ENCODE data around the gene ELAVL3.

The ELAVL3 gene

GRCh38 chr19:11450570-11451326 lies 30.1 kb downstream of the ELAVL3 start:
- ATAC-seq = no peak
- TF ChIP-seq ZNF8 (CRISPR knock-in tag; IDR thresholded peaks at IDR 0.05) (no peak), CREB5 (CRISPR knock-in tag; IDR thresholded peaks at IDR 0.05; ENCODE audit: low read depth) (no peak), CSDC2 (CRISPR knock-in tag; IDR thresholded peaks at IDR 0.05) (no peak), SNAI2 (CRISPR knock-in tag; IDR thresholded peaks at IDR 0.05) (no peak), OSR1 (CRISPR knock-in tag; IDR thresholded peaks at IDR 0.05) (no peak)

GRCh38 chr19:11448923-11449554 lies 31.8 kb downstream of the ELAVL3 start:
- TF ChIP-seq ZFP3 (CRISPR knock-in tag; IDR thresholded peaks at IDR 0.05) = no peak
- TF ChIP-seq ZNF565 (CRISPR knock-in tag; conservative IDR thresholded peaks at IDR 0.05; ENCODE audit: low read depth) = no peak
- no peak for TF ChIP-seq POU6F1 (CRISPR knock-in tag; IDR thresholded peaks at IDR 0.05; ENCODE audit: borderline replicate concordance, low read depth)
- TF ChIP-seq ARNTL (CRISPR knock-in tag; IDR thresholded peaks at IDR 0.05; ENCODE audit: borderline replicate concordance, low read depth) = no peak
- no peak for TF ChIP-seq PPARA (CRISPR knock-in tag; IDR thresholded peaks at IDR 0.05; ENCODE audit: borderline replicate concordance)
- TF ChIP-seq SNAI2 (CRISPR knock-in tag; IDR thresholded peaks at IDR 0.05) = no peak
- no peak for TF ChIP-seq OSR1 (CRISPR knock-in tag; IDR thresholded peaks at IDR 0.05)
- TF ChIP-seq ZNF8 (CRISPR knock-in tag; IDR thresholded peaks at IDR 0.05) = no peak
- TF ChIP-seq ESRRG (CRISPR knock-in tag; IDR thresholded peaks at IDR 0.05) = no peak
- TF ChIP-seq ZNF70 (CRISPR knock-in tag; IDR thresholded peaks at IDR 0.05) = no peak
- TF ChIP-seq CSDC2 (CRISPR knock-in tag; IDR thresholded peaks at IDR 0.05) = no peak
- no peak for TF ChIP-seq TCF4 (CRISPR knock-in tag; IDR thresholded peaks at IDR 0.05; ENCODE audit: borderline replicate concordance)
- TF ChIP-seq ZFP30 (CRISPR knock-in tag; IDR thresholded peaks at IDR 0.05) = no peak
- TF ChIP-seq ZC3H10 (CRISPR knock-in tag; IDR thresholded peaks at IDR 0.05) = no peak
- no peak for TF ChIP-seq PATZ1 (CRISPR knock-in tag; IDR thresholded peaks at IDR 0.05; ENCODE audit: borderline replicate concordance)
- TF ChIP-seq TSHZ2 (CRISPR knock-in tag; IDR thresholded peaks at IDR 0.05) = no peak
- no peak for TF ChIP-seq CREB5 (CRISPR knock-in tag; IDR thresholded peaks at IDR 0.05; ENCODE audit: low read depth)
- no peak for ATAC-seq

GRCh38 chr19:11448410-11448809 lies 32.4 kb downstream of the ELAVL3 start:
- no peak for ATAC-seq
- TF ChIP-seq CREB5 (CRISPR knock-in tag; IDR thresholded peaks at IDR 0.05; ENCODE audit: low read depth) (no peak), ZFP30 (CRISPR knock-in tag; IDR thresholded peaks at IDR 0.05) (no peak), PPARA (CRISPR knock-in tag; IDR thresholded peaks at IDR 0.05; ENCODE audit: borderline replicate concordance) (no peak), ZNF565 (CRISPR knock-in tag; conservative IDR thresholded peaks at IDR 0.05; ENCODE audit: low read depth) (no peak), ESRRG (CRISPR knock-in tag; IDR thresholded peaks at IDR 0.05) (no peak), ISL1 (CRISPR knock-in tag; IDR thresholded peaks at IDR 0.05) (no peak), ZFP3 (CRISPR knock-in tag; IDR thresholded peaks at IDR 0.05) (no peak), BACH2 (CRISPR knock-in tag; IDR thresholded peaks at IDR 0.05; ENCODE audit: borderline replicate concordance) (no peak), OSR1 (CRISPR knock-in tag; IDR thresholded peaks at IDR 0.05) (no peak), ARNTL (CRISPR knock-in tag; IDR thresholded peaks at IDR 0.05; ENCODE audit: borderline replicate concordance, low read depth) (no peak), ZC3H10 (CRISPR knock-in tag; IDR thresholded peaks at IDR 0.05) (no peak)
